B cell (primary cell): ENCODE results near the gene ZNF608. TPM values are rescaled to one million over a fixed set of nuclear protein-coding genes. Genes with fewer than 3 reads are reported as not detected.
A peak's percentile ranks its signal among the peaks of the same experiment; 100 is the strongest.

Source experiments
- ATAC-seq: fragments of 200-7000 bp; cut with Tn5 transposase; one replicate; pipeline ENCODE4 v1.10.0; 2021; ENCODE audit warnings: low read depth, mild to moderate bottlenecking, moderate number of reproducible peaks, moderate library complexity
- CTCF ChIA-PET: fragments of 350-600 bp; sonication (Branson Sonifier 250); formaldehyde crosslinking; loops from one replicate; lab custom pipeline; 2021; ENCODE audit warnings: antibody characterized with exemption, inconsistent platforms; lab: Charles Lee
- POLR2A ChIA-PET: fragments of 350-600 bp; sonication (Branson Sonifier 250); formaldehyde crosslinking; loops from one replicate; lab custom pipeline; 2021; ENCODE audit warnings: antibody characterized with exemption; lab: Charles Lee
- DNase-seq: peaks from one replicate; pipeline ENCODE4 v3.0.0; 2013
- H2AFZ ChIP-seq: 2 replicates; pipeline ENCODE4 v1.6.1; 2012; ENCODE audit warnings: mild to moderate bottlenecking, low read depth, low read length; ENCODE audit not compliant: insufficient read depth, poor library complexity, severe bottlenecking
- H3K27ac ChIP-seq, 2 donors: 1 replicate in 1 of 2; 2 replicates in 1 of 2; pipeline ENCODE4 v1.5.1; 2012 to 2013; ENCODE audit warnings: low read length in 2 of 2, mild to moderate bottlenecking in 2 of 2, moderate library complexity in 1 of 2
- H3K27me3 ChIP-seq, 4 experiments: fragments of 200-600 bp in 1 of 4; sonication (generic) in 1 of 4; replicated peaks in 1 of 4; 1 replicate in 2 of 4; 2 replicates in 2 of 4; pipeline versions ENCODE4 v1.6.1 to v1.7.0; 2013 to 2016; ENCODE audit warnings: low read length in 3 of 4, mild to moderate bottlenecking in 2 of 4, mixed read lengths in 1 of 4, moderate library complexity in 1 of 4; ENCODE audit not compliant: insufficient read depth in 4 of 4, control insufficient read depth in 3 of 4; ENCODE audit errors: control extremely low read depth in 1 of 4
- H3K36me3 ChIP-seq, 2 experiments: replicated peaks in 1 of 2; 1 replicate in 1 of 2; 2 replicates in 1 of 2; pipeline versions ENCODE4 v1.6.1 to v1.7.1; 2013; ENCODE audit warnings: low read length in 1 of 2; ENCODE audit not compliant: insufficient read depth in 2 of 2, control insufficient read depth in 1 of 2; ENCODE audit errors: control extremely low read depth in 1 of 2, extremely low read depth in 1 of 2
- H3K4me1 ChIP-seq, 2 donors: fragments of 200-600 bp in 1 of 2; sonication (generic) in 1 of 2; 1 replicate in 1 of 2; 2 replicates in 1 of 2; pipeline versions ENCODE4 v1.5.1 to v1.6.1; 2013 to 2017; ENCODE audit warnings: low read length in 2 of 2; ENCODE audit not compliant: control insufficient read depth in 2 of 2, insufficient read depth in 2 of 2
- H3K4me2 ChIP-seq: replicated peaks from 2 replicates; pipeline ENCODE3; 2012; ENCODE audit warnings: mild to moderate bottlenecking, low read depth, low read length; ENCODE audit not compliant: poor library complexity, severe bottlenecking
- H3K4me3 ChIP-seq, 5 experiments: fragments of 200-600 bp in 1 of 5; sonication (generic) in 1 of 5; 1 replicate in 3 of 5; 2 replicates in 2 of 5; pipeline versions ENCODE4 v1.5.1 to v1.7.0; 2011 to 2016; ENCODE audit warnings: low read length in 4 of 5, mild to moderate bottlenecking in 4 of 5, low read depth in 2 of 5, control low read depth in 1 of 5, moderate library complexity in 1 of 5; ENCODE audit not compliant: insufficient read depth in 1 of 5; ENCODE audit errors: control extremely low read depth in 1 of 5, extremely low read depth in 1 of 5
- H3K79me2 ChIP-seq: fragments of 200-600 bp; sonication (generic); one replicate; pipeline ENCODE4 v1.6.0; 2016; ENCODE audit warnings: low read length; ENCODE audit not compliant: control insufficient read depth, insufficient read depth
- H3K9ac ChIP-seq: fragments of 200-600 bp; sonication (generic); 2 replicates; pipeline ENCODE4 v1.6.1; 2017; ENCODE audit warnings: mild to moderate bottlenecking, low read length, moderate library complexity
- H3K9me3 ChIP-seq, 3 donors: one replicate each; pipeline versions ENCODE4 v1.6.1 to v1.7.1; 2013; ENCODE audit warnings: low read length in 2 of 3; ENCODE audit not compliant: control insufficient read depth in 2 of 3, insufficient read depth in 1 of 3; ENCODE audit errors: control extremely low read depth in 1 of 3
- H4K20me1 ChIP-seq: 2 replicates; pipeline ENCODE4 v1.6.0; 2012; ENCODE audit warnings: mild to moderate bottlenecking, low read length; ENCODE audit not compliant: insufficient read depth, control insufficient read depth, poor library complexity, severe bottlenecking
- H3K27ac Mint-ChIP-seq: one replicate; pipeline ENCODE4 v1.8.0; 2021; ENCODE audit warnings: mixed read lengths
- H3K27me3 Mint-ChIP-seq: one replicate; pipeline ENCODE4 v1.8.0; 2021; ENCODE audit warnings: mixed read lengths
- H3K4me1 Mint-ChIP-seq: one replicate; pipeline ENCODE4 v1.8.0; 2021; ENCODE audit warnings: mixed read lengths
- H3K4me3 Mint-ChIP-seq: one replicate; pipeline ENCODE4 v1.8.0; 2021; ENCODE audit warnings: mixed read lengths
- H3K9me3 Mint-ChIP-seq: one replicate; pipeline ENCODE4 v1.8.0; 2022; ENCODE audit warnings: mixed read lengths; ENCODE audit not compliant: insufficient read depth
- EZH2 ChIP-seq: IDR thresholded peaks from 2 replicates; pipeline ENCODE4 v1.6.1; 2012; ENCODE audit warnings: borderline replicate concordance, low read depth, mild to moderate bottlenecking, moderate library complexity, low read length; ENCODE audit not compliant: insufficient read depth, poor library complexity, severe bottlenecking
- WGBS: methylation state at CpG from one replicate; pipeline ENCODE4 v1.1.5; 2013; ENCODE audit warnings: missing lambda C conversion rate; ENCODE audit not compliant: insufficient coverage; 5-methylcytosine and 5-hydroxymethylcytosine counted together
- intact Hi-C: fragments of 100-400 bp; cut with micrococcal nuclease; formaldehyde crosslinking; loops from one replicate; pipeline ENCODE4 v1.10.0; 2022
- polyA plus RNA-seq: library from polyadenylated mRNA; depleted of rRNA; stranded (reverse); fragments of >200 nt; gene quantifications from 2 replicates; pipeline ENCODE4 v1.2.3, GENCODE V29; 2012
- total RNA-seq, 2 donors: library from RNA; stranded (reverse); fragments of 120-200 nt in 1 of 2; gene quantifications; 1 replicate in 1 of 2; 2 replicates in 1 of 2; pipeline versions ENCODE4 v1.2.3 to v1.2.4, GENCODE V29; 2013 to 2022
- TF ChIP-seq, protein P1 (sequence below): fragments of 200-600 bp; IDR thresholded peaks from one replicate; pipeline ENCODE4 v1.8.0; 2022; ENCODE audit warnings: antibody characterized with exemption, mild to moderate bottlenecking

The ZNF608 gene
- total and polyA plus RNA-seq, 2 donors (not counting 1 experiment from before 2014, with no cell fraction given), result 8.5 to 17.4 TPM

DNA sequence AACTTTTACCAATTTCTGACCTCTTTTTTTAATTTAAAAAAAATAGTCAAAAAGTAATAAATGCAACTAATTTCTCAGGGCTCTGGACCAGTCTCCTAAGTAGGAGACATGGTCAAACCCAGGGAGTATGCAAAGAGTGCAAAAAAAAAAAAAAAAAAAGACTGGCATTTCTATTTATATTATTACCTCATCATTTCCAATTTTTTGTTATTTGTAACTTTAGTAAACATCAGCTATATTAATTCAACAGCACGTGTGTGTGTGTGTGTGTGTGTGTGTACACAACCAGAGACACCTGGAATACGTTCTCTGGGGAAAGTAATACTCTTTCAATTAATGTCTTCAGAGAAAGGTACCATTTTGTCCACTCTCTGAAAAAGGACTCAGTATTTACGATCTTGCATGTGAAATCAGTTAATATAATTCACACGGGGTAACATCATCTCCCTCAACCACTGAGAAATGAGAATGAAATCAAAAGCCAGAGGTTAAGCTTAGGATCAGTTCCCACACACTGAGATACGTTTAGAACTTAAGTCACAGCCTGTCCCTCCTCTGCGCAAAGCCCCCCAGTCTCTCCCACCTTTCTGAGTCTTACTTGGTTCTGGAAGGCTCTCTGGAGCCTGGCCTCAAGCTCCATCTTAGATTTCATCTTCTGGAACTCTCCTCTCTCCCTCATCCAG is 21.9 kb downstream of the ZNF608 start:
- peaks cover 62% of the 10 kb centered on the region for H3K4me1 Mint-ChIP-seq
- Histone ChIP-seq H4K20me1 (no peaks in the 10 kb centered on the region), H3K9ac (no peak overlapping the region), H3K4me2 (peak overlapping the region; percentile 31), H3K9me3 (no peaks in the 10 kb centered on the region), H3K4me1 (peaks cover 12 to 17% of the 10 kb centered on the region in 2 donors), H3K27ac (no peak overlapping the region), H3K36me3 (no peaks in the 10 kb centered on the region), H3K79me2 (peaks cover 68% of the 10 kb centered on the region), H3K27me3 (no peaks in the 10 kb centered on the region), H3K4me3 (peak overlapping the region in 3 of 5 experiments; percentile 6 to 27 (median 12)), H2AFZ (peak overlapping the region; percentile 21)
- peaks cover 3% of the 10 kb centered on the region for H3K9me3 Mint-ChIP-seq
- peak overlapping the region; percentile 76 for H3K27ac Mint-ChIP-seq
- DNase-seq (no peak), ATAC-seq (peak; percentile 5)
- ChIA-PET CTCF (interaction anchor here (0.5 to 2.0 kb wide), 9 partner anchors 11 to 1207 kb away, joined by 3 to 7 read pairs (median 3); no protein-coding TSS in a partner anchor), POLR2A (interaction anchor here (0.6 to 0.8 kb wide), 2 partner anchors 20 to 24 kb away, joined by 3 to 9 read pairs; no protein-coding TSS in a partner anchor)
- H3K27me3 Mint-ChIP-seq, result no peaks in the 10 kb centered on the region
- WGBS, result 67% methylated on average over 3 of the region's 6 CpGs
- intact Hi-C loops, result loop anchor here (2.0 kb wide), 1 partner anchor 20 kb away; no protein-coding TSS in a partner anchor
- H3K4me3 Mint-ChIP-seq, result peak overlapping the region; percentile 81
- no peak for TF ChIP-seq EZH2
- TF ChIP-seq, protein P1, sequence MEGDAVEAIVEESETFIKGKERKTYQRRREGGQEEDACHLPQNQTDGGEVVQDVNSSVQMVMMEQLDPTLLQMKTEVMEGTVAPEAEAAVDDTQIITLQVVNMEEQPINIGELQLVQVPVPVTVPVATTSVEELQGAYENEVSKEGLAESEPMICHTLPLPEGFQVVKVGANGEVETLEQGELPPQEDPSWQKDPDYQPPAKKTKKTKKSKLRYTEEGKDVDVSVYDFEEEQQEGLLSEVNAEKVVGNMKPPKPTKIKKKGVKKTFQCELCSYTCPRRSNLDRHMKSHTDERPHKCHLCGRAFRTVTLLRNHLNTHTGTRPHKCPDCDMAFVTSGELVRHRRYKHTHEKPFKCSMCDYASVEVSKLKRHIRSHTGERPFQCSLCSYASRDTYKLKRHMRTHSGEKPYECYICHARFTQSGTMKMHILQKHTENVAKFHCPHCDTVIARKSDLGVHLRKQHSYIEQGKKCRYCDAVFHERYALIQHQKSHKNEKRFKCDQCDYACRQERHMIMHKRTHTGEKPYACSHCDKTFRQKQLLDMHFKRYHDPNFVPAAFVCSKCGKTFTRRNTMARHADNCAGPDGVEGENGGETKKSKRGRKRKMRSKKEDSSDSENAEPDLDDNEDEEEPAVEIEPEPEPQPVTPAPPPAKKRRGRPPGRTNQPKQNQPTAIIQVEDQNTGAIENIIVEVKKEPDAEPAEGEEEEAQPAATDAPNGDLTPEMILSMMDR, result no peak

DNA sequence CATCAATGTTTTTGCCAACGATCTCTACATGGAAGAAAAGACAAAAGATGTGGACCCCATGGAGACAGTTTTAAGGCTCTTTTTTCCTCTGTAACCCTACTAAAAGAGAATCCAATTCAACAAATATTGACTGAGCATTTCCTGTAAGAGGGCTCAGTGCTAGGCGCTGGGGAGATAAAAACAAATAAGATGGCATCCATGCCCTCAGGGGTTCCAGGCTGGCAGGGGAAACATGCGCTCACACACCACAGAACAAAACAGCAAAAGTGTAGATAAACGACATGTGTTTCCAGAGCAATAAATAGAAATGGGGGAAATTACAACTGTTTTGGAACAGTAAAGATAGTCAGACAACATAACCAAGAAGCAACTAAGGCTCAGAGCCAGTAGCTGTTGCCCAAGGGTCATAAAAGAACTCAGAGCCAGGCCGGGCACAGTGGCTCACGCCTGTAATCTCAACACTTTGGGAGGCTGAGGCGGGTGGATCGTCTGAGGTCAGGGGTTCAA is 25.2 kb downstream of the ZNF608 start:
- ChIA-PET POLR2A (no interaction called here), CTCF (interaction anchor here (0.7 to 1.1 kb wide), 3 partner anchors 15 to 748 kb away, joined by 3 read pairs; no protein-coding TSS in a partner anchor)
- Histone ChIP-seq H3K4me3 (no peak overlapping the region), H3K4me1 (peaks cover 25 to 27% of the 10 kb centered on the region in 2 donors), H3K79me2 (peaks cover 45% of the 10 kb centered on the region), H3K9ac (no peak overlapping the region), H3K27me3 (no peaks in the 10 kb centered on the region), H3K9me3 (no peaks in the 10 kb centered on the region), H3K4me2 (no peak overlapping the region), H3K36me3 (no peaks in the 10 kb centered on the region), H2AFZ (no peak overlapping the region), H4K20me1 (no peaks in the 10 kb centered on the region), H3K27ac (no peak overlapping the region)
- ATAC-seq, result no peak
- TF ChIP-seq EZH2, result no peak
- TF ChIP-seq, protein P1, result no peak
- H3K4me3 Mint-ChIP-seq, result peak overlapping the region; percentile 3
- 90% methylated on average over 3 of the region's 8 CpGs for WGBS
- peaks cover 67% of the 10 kb centered on the region for H3K4me1 Mint-ChIP-seq
- no peaks in the 10 kb centered on the region for H3K27me3 Mint-ChIP-seq
- intact Hi-C loops, result no loop called here
- peaks cover 3% of the 10 kb centered on the region for H3K9me3 Mint-ChIP-seq
- DNase-seq, result no peak
- H3K27ac Mint-ChIP-seq, result peak overlapping the region; percentile 77
